Psoas muscle (tissue), 8 donors: ENCODE data around the gene STAG1. TPM values are rescaled to one million over a fixed set of nuclear protein-coding genes. Genes with fewer than 3 reads are reported as not detected.
A peak's percentile ranks its signal among the peaks of the same experiment; 100 is the strongest.

Experiments used
- ATAC-seq, 4 donors: fragments of 200-7000 bp; cut with Tn5 transposase; one replicate each; pipeline ENCODE4 v1.9.1; 2020; ENCODE audit warnings: moderate library complexity in 3 of 4, mild to moderate bottlenecking in 2 of 4
- DNase-seq, 2 donors: peaks; one replicate each; pipeline ENCODE4 v3.0.0-alpha.2; 2020
- H3K27ac ChIP-seq: fragments of 200-600 bp; one replicate; pipeline ENCODE4 v1.8.0; 2022
- H3K27me3 ChIP-seq, 3 donors: fragments of 200-600 bp in 1 of 3; one replicate each; pipeline versions ENCODE4 v1.6.1 to v1.8.0; 2013 to 2022; ENCODE audit warnings: low read length in 2 of 3, mild to moderate bottlenecking in 2 of 3, moderate library complexity in 1 of 3; ENCODE audit not compliant: insufficient read depth in 3 of 3
- H3K36me3 ChIP-seq, 2 donors: fragments of 200-600 bp in 1 of 2; one replicate each; pipeline versions ENCODE4 v1.6.1 to v1.8.0; 2013 to 2022; ENCODE audit warnings: low read depth in 1 of 2, mild to moderate bottlenecking in 1 of 2, moderate library complexity in 1 of 2; ENCODE audit not compliant: insufficient read depth in 1 of 2
- H3K4me1 ChIP-seq: fragments of 200-600 bp; one replicate; pipeline ENCODE4 v1.8.0; 2022
- H3K4me3 ChIP-seq: fragments of 200-600 bp; one replicate; pipeline ENCODE4 v1.8.0; 2022; ENCODE audit warnings: mild to moderate bottlenecking
- H3K9me3 ChIP-seq: fragments of 200-600 bp; one replicate; pipeline ENCODE4 v1.8.0; 2022
- WGBS, 3 donors: extraction: QIAGEN DNeasy Blood & Tissue Kit; methylation state at CpG; one replicate each; pipeline versions ENCODE4 v1.1.6 to v1.1.7; 2013; 5-methylcytosine and 5-hydroxymethylcytosine counted together
- intact Hi-C, 2 donors: fragments of 100-400 bp; cut with DNase I; formaldehyde crosslinking; loops; one replicate each; pipeline versions ENCODE4 v1.11.0 to v1.14.2; 2022
- polyA plus RNA-seq, 3 donors: library from polyadenylated mRNA; stranded (reverse); fragments of 200-250 nt; gene quantifications; one replicate each; pipeline ENCODE4 v1.2.3, GENCODE V29; 2013
- total RNA-seq, 4 donors: library from RNA; stranded (reverse); fragmentation: NEBNext Ultra II Directional in 2 of 4; extraction: Animal tissue kit (Norgen Biotek cat#: 25700) in 2 of 4; gene quantifications; one replicate each; pipeline versions ENCODE4 v1.2.1 to v1.2.4, GENCODE V29; 2021 to 2023
- TF ChIP-seq, protein P1 (sequence below): fragments of 200-600 bp; IDR thresholded peaks from one replicate; pipeline ENCODE4 v1.8.0; 2022; ENCODE audit warnings: antibody characterized with exemption
- donor health status: healthy with polysubstance abuse.
- donor health status: DM: no; HTN: no; CAD: no; lungs with moderate emphysema.
- donor health status: Bipolar disorder and iron deficiency.
- donor health status: healthy.
- donor health status: DM: yes; HTN: yes; CAD: no.
- donor health status: DM: no; HTN: no; CAD: no.
- donor health status: DM: no; HTN: no; CAD: no.
- donor health status: DM: yes; HTN: yes; CAD: no.

The STAG1 gene
- total and polyA plus RNA-seq, 7 donors: 8.8 to 27.7 (median 19.7) TPM

GRCh38 chr3:136788154-136788553 is 36.0 kb upstream of the STAG1 start:
- DNase-seq: no peak
- Histone ChIP-seq H3K27ac (no peak overlapping the region), H3K4me1 (peaks cover 20% of the 10 kb centered on the region), H3K4me3 (no peak overlapping the region), H3K9me3 (no peaks in the 10 kb centered on the region), H3K36me3 (no peaks in the 10 kb centered on the region), H3K27me3 (no peaks in the 10 kb centered on the region)
- 32 to 89% (median 48%) methylated on average over 1 of the region's 1 CpG for WGBS, 3 donors
- ATAC-seq: peak in 3 of 4 donors; percentile 16 to 58 (median 54)
- TF ChIP-seq, protein P1, sequence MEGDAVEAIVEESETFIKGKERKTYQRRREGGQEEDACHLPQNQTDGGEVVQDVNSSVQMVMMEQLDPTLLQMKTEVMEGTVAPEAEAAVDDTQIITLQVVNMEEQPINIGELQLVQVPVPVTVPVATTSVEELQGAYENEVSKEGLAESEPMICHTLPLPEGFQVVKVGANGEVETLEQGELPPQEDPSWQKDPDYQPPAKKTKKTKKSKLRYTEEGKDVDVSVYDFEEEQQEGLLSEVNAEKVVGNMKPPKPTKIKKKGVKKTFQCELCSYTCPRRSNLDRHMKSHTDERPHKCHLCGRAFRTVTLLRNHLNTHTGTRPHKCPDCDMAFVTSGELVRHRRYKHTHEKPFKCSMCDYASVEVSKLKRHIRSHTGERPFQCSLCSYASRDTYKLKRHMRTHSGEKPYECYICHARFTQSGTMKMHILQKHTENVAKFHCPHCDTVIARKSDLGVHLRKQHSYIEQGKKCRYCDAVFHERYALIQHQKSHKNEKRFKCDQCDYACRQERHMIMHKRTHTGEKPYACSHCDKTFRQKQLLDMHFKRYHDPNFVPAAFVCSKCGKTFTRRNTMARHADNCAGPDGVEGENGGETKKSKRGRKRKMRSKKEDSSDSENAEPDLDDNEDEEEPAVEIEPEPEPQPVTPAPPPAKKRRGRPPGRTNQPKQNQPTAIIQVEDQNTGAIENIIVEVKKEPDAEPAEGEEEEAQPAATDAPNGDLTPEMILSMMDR: no peak
- intact Hi-C loops: no loop called here

GRCh38 chr3:136787349-136787748 is 35.2 kb upstream of the STAG1 start:
- WGBS, 3 donors: 19 to 34% (median 31%) methylated on average over 2 of the region's 2 CpGs
- Histone ChIP-seq H3K4me3 (peak overlapping the region; percentile 46), H3K27ac (peak overlapping the region; percentile 37), H3K4me1 (peaks cover 20% of the 10 kb centered on the region), H3K27me3 (no peaks in the 10 kb centered on the region), H3K36me3 (no peaks in the 10 kb centered on the region), H3K9me3 (no peaks in the 10 kb centered on the region)
- peak; percentile 75 to 90 (median 86) for ATAC-seq
- TF ChIP-seq, protein P1: no peak
- intact Hi-C loops: no loop called here
- DNase-seq: no peak

DNA sequence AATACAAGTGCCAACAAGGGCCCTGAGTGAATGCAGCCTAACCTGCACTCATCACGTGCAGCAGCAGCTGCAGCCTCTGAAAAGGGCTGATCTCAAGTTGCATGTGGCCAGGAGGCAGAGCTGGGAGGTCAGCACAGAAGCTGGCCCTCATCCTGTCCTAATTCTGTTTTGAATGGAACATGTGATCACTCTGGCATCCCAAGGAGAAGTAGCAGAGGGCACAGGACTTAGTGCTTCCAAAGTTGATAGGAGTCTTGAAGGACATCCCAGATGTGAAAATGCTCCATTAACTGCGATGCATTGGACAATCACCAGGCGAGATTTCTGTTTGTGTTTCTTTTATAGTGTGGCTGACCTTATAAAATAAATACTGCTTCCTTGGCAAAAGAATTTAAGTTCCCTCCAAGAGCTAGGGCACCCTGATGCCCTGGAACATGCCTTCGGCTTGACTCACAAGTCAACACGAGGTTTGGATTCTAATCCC is 31.6 kb upstream of the STAG1 start:
- ATAC-seq: peak in 1 of 4 donors; percentile 54
- no peak for DNase-seq
- WGBS, 3 donors: 43 to 58% (median 51%) methylated on average over 5 of the region's 5 CpGs
- Histone ChIP-seq H3K36me3 (no peaks in the 10 kb centered on the region), H3K4me1 (peaks cover 20% of the 10 kb centered on the region), H3K4me3 (no peak overlapping the region), H3K9me3 (no peaks in the 10 kb centered on the region), H3K27ac (no peak overlapping the region), H3K27me3 (no peaks in the 10 kb centered on the region)
- TF ChIP-seq, protein P1: no peak
- intact Hi-C loops: no loop called here

GRCh38 chr3:136780741-136781140 is 28.6 kb upstream of the STAG1 start:
- ATAC-seq: no peak
- Histone ChIP-seq H3K27ac (no peak overlapping the region), H3K36me3 (no peaks in the 10 kb centered on the region), H3K27me3 (no peaks in the 10 kb centered on the region), H3K4me1 (peaks cover 6% of the 10 kb centered on the region), H3K4me3 (no peak overlapping the region), H3K9me3 (no peaks in the 10 kb centered on the region)
- TF ChIP-seq, protein P1: no peak
- no peak for DNase-seq
- WGBS, 3 donors: 82 to 85% (median 83%) methylated on average over 4 of the region's 4 CpGs
- intact Hi-C loops: no loop called here

GRCh38 chr3:136778865-136779264 is 26.7 kb upstream of the STAG1 start:
- Histone ChIP-seq H3K27ac (no peak overlapping the region), H3K4me3 (no peak overlapping the region), H3K36me3 (no peaks in the 10 kb centered on the region), H3K4me1 (peaks cover 6% of the 10 kb centered on the region), H3K9me3 (no peaks in the 10 kb centered on the region), H3K27me3 (no peaks in the 10 kb centered on the region)
- DNase-seq (no peak), ATAC-seq (no peak)
- intact Hi-C loops: no loop called here
- 62% methylated on average over 4 of the region's 4 CpGs for WGBS, 3 donors
- TF ChIP-seq, protein P1: no peak
